Ascending aorta (tissue), 2 donors: ENCODE measurements around the gene NLGN4X. TPM values are rescaled to one million over a fixed set of nuclear protein-coding genes. Genes with fewer than 3 reads are reported as not detected.

ENCODE experiments used
- DNase-seq, 2 donors: peaks; one replicate each; pipeline ENCODE4 v3.0.0-alpha.2; 2019; ENCODE audit warnings: low spot score in 2 of 2
- H3K27ac ChIP-seq, 2 donors: fragments of 200-600 bp; sonication (generic); one replicate each; pipeline ENCODE4 v1.5.1; 2016 to 2017; ENCODE audit warnings: mild to moderate bottlenecking in 1 of 2
- H3K27me3 ChIP-seq: fragments of 200-600 bp; sonication (generic); one replicate; pipeline ENCODE4 v1.5.1; 2017
- H3K36me3 ChIP-seq, 2 donors: fragments of 200-600 bp; sonication (generic); one replicate each; pipeline ENCODE4 v1.5.1; 2016
- H3K4me1 ChIP-seq, 2 donors: fragments of 200-600 bp; sonication (generic); one replicate each; pipeline ENCODE4 v1.5.1; 2016 to 2017; ENCODE audit warnings: mild to moderate bottlenecking in 1 of 2
- H3K4me3 ChIP-seq, 2 donors: fragments of 200-600 bp; sonication (generic); one replicate each; pipeline ENCODE4 v1.5.1; 2016 to 2017; ENCODE audit warnings: mild to moderate bottlenecking in 1 of 2
- H3K9me3 ChIP-seq, 2 donors: fragments of 200-600 bp; sonication (generic); one replicate each; pipeline ENCODE4 v1.5.1; 2016
- intact Hi-C: fragments of 100-400 bp; cut with DNase I; formaldehyde crosslinking; loops from one replicate; pipeline ENCODE4 v1.15.1; 2023
- total RNA-seq: library from RNA; depleted of rRNA; stranded (reverse); fragments of >200 nt; gene quantifications from one replicate; pipeline ENCODE4 v1.1.0, GENCODE V29; 2016
- TF ChIP-seq, protein P1 (sequence below), 3 experiments: fragments of 200-600 bp in 2 of 3; fragments of 450-650 bp in 1 of 3; sonication (generic) in 2 of 3; IDR thresholded peaks; one replicate each; pipeline ENCODE4 v1.5.1; 2016 to 2019; ENCODE audit warnings: antibody characterized with exemption in 3 of 3, mild to moderate bottlenecking in 1 of 3, moderate library complexity in 1 of 3

The NLGN4X gene
- total RNA-seq, 1 donor from 2014 or later = 1.4 TPM

DNA sequence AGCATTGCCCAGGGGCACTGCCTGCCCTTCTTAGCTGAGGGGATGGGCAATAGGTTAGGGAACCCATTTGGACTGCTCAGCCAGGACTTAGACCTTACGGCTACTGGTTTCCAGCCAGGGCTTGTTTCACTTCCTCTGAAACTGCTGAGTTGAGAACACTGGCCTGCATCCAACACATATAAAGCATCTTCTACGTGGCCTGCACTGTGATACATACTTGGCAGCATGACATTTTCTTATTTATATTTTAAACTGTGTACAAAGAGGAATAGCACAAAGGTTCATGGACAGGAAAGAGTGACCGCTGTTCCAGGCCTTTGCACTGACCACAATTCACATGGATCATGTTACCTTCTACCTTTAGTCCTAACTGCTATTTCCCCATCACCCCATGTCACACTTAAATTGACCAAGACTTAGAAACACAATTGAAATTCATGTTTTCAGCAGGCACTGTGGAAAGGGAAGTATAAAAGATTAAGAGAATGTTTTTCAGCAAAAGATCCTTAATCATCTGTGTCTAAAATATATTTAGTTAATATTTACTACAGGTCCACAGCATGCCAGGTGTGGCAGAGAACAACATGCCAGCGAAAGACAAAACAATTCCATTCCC lies 43.7 kb downstream of the NLGN4X start:
- Histone ChIP-seq H3K27me3 (no peaks in the 10 kb centered on the region), H3K4me3 (no peak overlapping the region), H3K4me1 (no peaks in the 10 kb centered on the region), H3K36me3 (no peaks in the 10 kb centered on the region), H3K9me3 (no peaks in the 10 kb centered on the region), H3K27ac (no peak overlapping the region)
- intact Hi-C loops = no loop called here
- TF ChIP-seq, protein P1, sequence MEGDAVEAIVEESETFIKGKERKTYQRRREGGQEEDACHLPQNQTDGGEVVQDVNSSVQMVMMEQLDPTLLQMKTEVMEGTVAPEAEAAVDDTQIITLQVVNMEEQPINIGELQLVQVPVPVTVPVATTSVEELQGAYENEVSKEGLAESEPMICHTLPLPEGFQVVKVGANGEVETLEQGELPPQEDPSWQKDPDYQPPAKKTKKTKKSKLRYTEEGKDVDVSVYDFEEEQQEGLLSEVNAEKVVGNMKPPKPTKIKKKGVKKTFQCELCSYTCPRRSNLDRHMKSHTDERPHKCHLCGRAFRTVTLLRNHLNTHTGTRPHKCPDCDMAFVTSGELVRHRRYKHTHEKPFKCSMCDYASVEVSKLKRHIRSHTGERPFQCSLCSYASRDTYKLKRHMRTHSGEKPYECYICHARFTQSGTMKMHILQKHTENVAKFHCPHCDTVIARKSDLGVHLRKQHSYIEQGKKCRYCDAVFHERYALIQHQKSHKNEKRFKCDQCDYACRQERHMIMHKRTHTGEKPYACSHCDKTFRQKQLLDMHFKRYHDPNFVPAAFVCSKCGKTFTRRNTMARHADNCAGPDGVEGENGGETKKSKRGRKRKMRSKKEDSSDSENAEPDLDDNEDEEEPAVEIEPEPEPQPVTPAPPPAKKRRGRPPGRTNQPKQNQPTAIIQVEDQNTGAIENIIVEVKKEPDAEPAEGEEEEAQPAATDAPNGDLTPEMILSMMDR (IDR thresholded peaks at IDR 0.05) = no peak
- DNase-seq = no peak

DNA sequence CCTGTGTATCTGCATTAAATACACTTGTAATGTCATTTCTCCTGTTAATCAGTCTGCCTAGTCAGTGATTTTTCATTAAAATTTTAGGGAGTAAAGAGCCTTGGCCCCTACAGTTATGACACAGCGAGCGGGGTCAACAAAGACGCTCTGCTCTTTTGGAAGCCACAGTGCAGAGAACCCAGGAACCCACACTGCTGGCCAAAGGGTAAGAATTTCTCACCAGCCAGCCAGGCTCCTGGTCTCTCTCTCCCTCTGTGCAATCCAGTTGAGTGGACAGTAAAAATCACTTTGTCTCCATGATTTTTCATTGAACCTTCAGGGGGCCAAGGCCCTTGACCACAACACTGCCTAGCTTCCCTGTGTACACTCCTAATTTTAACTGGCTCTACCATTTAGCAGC lies 52.8 kb downstream of the NLGN4X start:
- TF ChIP-seq, protein P1 (IDR thresholded peaks at IDR 0.05) = no peak
- intact Hi-C loops = no loop called here
- DNase-seq = no peak
- no peak overlapping the region for H3K27ac ChIP-seq
- H3K9me3 ChIP-seq = no peaks in the 10 kb centered on the region
- no peaks in the 10 kb centered on the region for H3K36me3 ChIP-seq
- H3K4me3 ChIP-seq = no peak overlapping the region
- no peaks in the 10 kb centered on the region for H3K4me1 ChIP-seq
- H3K27me3 ChIP-seq = no peaks in the 10 kb centered on the region

DNA sequence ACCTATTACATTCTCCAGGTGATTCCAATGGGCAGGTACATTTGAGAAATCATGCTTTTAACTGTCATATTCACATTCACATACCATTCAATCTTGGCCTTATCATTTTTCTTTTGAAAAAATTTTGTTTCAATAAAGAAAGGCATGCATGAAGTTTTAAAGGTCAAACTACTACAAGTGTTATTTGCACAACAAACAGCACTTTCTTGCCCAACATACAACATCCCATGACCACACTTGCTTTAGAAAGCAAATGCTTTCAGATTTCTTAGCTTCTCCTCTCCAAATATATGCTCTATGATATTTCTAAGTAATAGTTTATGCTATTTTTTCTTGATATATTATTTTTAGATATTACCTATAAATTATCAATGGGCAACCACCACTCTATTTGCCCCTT lies 58.2 kb downstream of the NLGN4X start:
- Histone ChIP-seq H3K4me1 (no peaks in the 10 kb centered on the region), H3K27ac (no peak overlapping the region), H3K9me3 (no peaks in the 10 kb centered on the region), H3K4me3 (no peak overlapping the region), H3K27me3 (no peaks in the 10 kb centered on the region), H3K36me3 (no peaks in the 10 kb centered on the region)
- TF ChIP-seq, protein P1 (IDR thresholded peaks at IDR 0.05) = no peak
- intact Hi-C loops = no loop called here
- no peak for DNase-seq

DNA sequence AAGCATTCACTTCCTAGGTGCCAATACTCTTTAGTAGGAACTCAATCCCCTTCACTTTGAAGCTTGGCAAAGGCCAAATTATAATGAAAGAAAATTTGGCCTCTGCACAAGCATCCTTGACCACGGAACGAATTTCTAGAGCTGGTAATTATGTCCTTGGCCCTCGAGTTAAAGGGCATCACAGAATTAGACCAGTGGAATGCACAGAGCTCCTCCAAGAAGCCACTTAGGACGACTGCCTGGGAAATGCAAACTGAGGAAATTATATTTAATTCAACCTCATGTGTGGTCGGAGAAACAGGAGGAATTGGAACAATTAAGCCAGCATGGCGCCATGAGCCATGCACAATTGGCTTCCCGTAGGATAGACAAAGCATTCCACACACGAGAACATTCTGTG lies 59.3 kb downstream of the NLGN4X start:
- TF ChIP-seq, protein P1 (IDR thresholded peaks at IDR 0.05) = no peak
- H3K27me3 ChIP-seq = no peaks in the 10 kb centered on the region
- H3K36me3 ChIP-seq = no peaks in the 10 kb centered on the region
- H3K27ac ChIP-seq = no peak overlapping the region
- DNase-seq = no peak
- intact Hi-C loops = no loop called here
- no peaks in the 10 kb centered on the region for H3K4me1 ChIP-seq
- no peak overlapping the region for H3K4me3 ChIP-seq
- H3K9me3 ChIP-seq = no peaks in the 10 kb centered on the region

DNA sequence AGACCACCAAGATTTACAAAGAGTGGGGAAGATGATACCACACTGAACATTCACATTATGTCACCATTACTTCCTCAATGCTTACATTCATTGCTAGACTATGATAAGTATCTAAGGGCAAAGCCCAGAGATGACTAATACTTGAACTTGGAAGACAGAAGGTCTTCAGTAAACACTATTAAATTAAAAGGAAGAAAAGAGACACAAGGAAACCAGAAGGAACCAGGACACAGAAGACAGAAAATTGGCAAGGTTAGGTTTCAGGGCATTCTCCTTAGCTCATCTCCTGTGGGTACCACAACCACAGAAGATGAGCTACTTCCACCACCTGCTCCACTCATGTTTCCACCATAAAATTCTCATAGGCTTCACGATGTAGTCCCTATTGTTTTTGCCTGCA lies 64.9 kb downstream of the NLGN4X start:
- Histone ChIP-seq H3K4me1 (no peaks in the 10 kb centered on the region), H3K36me3 (no peaks in the 10 kb centered on the region), H3K27ac (no peak overlapping the region), H3K4me3 (no peak overlapping the region), H3K27me3 (no peaks in the 10 kb centered on the region), H3K9me3 (no peaks in the 10 kb centered on the region)
- no peak for DNase-seq
- TF ChIP-seq, protein P1 (IDR thresholded peaks at IDR 0.05) = no peak
- intact Hi-C loops = no loop called here

DNA sequence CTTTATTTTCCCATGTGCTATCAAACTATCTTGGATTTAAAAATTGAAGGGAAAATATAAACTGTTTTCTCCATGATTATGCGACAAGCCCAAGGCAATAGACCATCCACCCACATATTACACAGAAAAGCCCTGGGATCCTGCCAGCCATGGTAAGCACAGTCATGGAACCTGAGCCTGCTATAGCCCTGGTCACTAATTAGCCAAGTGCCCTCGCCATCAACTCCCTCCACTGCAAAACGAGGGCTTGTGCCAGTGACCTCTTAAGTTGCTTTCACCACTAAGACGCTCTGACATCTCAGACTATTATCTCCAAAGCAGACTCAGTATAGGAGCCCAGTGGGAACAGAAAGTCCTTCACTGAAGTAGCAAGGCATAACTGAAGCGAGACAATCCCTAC lies 69.2 kb downstream of the NLGN4X start:
- intact Hi-C loops = no loop called here
- H3K9me3 ChIP-seq = no peaks in the 10 kb centered on the region
- no peak for DNase-seq
- H3K4me1 ChIP-seq = no peaks in the 10 kb centered on the region
- TF ChIP-seq, protein P1 (IDR thresholded peaks at IDR 0.05) = no peak
- H3K36me3 ChIP-seq = no peaks in the 10 kb centered on the region
- H3K4me3 ChIP-seq = no peak overlapping the region
- no peak overlapping the region for H3K27ac ChIP-seq
- H3K27me3 ChIP-seq = no peaks in the 10 kb centered on the region
